GM15510 (cell line): ENCODE data around the gene DGUOK.

Experiments
- POLR2A ChIP-seq: IDR thresholded peaks from 3 replicates; pipeline ENCODE4 v1.6.1; 2011; ENCODE audit warnings: borderline replicate concordance; ENCODE audit not compliant: insufficient read length; ENCODE audit errors: extremely low read depth

The DGUOK gene

DNA sequence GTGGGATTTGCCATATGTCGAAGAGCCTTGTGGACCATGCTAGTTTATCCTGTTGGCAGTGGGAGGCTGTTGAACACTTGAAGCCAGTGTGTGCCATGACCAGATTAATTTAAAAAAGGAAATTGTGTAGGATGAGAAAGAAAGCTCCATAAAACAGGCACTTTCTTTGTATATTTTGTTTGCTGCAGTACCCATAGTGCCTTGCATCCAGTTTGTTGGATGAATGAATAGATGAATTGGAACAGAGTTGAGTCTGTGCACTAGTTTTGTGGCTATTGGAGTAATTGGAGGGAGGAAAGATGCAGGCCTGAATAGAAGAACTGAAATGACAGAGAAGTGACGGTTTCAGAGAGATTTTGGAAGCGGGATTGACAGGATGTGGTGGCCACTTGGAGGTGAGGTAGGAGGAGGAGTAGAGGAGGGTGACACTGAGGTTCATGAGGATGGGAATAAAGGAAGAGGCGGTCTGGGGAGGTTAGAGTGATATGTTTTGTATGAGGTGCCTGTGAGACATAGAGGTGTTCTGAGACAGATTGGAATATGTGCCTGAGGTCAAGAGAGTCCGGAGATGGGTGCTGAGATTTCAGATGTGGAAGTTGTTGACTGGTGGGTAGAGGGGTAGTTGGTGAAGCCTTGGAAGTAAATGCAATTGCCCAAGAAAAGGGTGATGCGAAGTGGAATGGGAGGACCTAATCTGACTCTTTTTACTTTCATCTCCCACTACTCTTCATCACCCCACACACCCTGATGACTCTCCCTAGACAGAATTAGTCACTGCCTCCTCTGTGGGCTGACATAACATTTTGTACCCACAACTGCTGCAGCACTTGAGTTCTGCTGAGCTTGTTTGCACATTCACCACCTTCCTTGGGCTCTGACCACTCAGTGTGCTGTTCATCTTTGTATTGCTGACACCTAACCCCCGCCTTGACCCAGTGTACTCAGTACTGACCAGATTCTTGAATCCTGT is 5.1 kb downstream of the DGUOK start:
- no peak for TF ChIP-seq POLR2A

- no peak for TF ChIP-seq POLR2A
Observed at GRCh38 chr2:73933194-73933593, 6.5 kb downstream of the DGUOK start.

DNA sequence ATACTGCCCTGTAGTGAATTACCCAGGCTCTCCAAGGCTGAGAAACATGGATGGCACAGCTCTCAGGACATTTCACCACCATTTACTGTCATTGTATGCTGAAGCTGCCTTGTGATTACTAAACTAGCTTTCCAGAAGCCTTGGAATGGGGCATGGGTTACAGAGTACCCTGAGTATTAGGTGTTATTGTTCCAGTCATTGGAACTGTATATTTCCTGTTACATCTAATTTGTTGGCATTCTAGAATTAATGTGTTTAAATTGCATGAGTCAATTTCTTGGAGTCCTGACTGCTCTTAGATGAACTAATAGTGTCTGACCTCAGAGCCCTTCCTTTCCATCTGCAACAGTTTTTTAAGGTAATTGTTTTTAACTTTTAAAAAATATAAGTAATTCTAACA is 9.0 kb downstream of the DGUOK start:
- TF ChIP-seq POLR2A: no peak

- no peak for TF ChIP-seq POLR2A
Observed at GRCh38 chr2:73937103-73937885, 10.6 kb downstream of the DGUOK start.

GRCh38 chr2:73937899-73938298 is 11.2 kb downstream of the DGUOK start:
- no peak for TF ChIP-seq POLR2A

- TF ChIP-seq POLR2A: no peak
Observed at GRCh38 chr2:73938718-73939352, 12.2 kb downstream of the DGUOK start.

DNA sequence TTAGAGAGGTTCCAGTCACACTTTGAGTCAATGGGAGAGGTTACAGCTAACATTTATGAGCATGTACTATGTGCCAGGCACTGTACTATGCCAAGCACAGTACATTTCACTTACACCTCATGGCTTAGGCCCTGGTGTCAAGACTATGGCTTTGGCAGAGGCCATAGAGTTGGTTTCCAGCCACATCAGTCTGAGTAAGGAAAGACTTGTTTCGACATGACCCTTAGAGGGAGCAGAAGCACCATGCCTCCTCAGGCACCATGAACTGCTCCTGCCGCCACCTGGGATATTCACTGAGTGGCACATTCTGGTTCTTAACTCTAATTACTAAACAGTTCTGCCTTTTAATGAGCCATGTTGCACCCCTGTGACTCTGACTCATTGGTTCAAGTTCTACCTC is 12.7 kb downstream of the DGUOK start:
- no peak for TF ChIP-seq POLR2A

GRCh38 chr2:73942664-73943063 is 16.0 kb downstream of the DGUOK start:
- no peak for TF ChIP-seq POLR2A

DNA sequence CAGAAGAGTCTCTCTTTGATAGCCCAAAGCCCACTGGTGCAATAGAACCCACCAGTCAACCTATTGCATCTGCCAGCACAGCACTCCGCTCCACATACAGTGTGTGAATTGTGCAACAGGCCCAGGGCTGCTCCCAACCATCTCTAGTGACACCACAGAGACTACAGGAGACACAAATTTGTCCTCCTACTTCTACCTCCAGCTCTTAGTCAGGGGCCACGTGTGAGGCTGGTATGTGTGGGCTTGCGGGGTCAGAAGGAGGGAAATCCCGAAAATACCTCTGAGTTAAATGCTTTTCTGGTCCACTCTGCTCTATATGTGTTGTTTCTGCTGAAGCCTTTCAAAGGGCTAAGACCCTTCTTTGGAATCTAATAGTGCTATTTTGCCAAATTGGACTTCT is 18.0 kb downstream of the DGUOK start:
- no peak for TF ChIP-seq POLR2A

DNA sequence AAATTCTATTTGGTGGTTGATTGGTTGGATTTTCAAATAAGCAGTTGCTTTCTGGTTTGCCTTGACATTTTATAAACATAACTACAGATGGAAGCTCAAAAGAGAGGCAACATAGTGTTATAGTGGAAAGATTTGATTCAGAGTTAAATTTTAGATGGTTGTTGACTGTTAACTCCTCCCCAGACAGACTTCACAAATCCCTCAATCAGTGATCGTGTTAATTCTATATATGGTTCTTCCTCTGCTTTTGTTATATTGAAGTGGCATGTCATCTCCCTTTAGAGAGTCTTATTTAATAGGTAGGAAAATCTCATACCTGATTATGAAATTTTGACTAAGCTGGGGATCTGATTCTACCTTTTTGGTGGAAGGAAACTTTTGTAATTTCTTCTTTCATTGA is 19.5 kb downstream of the DGUOK start:
- no peak for TF ChIP-seq POLR2A

- no peak for TF ChIP-seq POLR2A
Observed at GRCh38 chr2:73946666-73947065, 20.0 kb downstream of the DGUOK start.

DNA sequence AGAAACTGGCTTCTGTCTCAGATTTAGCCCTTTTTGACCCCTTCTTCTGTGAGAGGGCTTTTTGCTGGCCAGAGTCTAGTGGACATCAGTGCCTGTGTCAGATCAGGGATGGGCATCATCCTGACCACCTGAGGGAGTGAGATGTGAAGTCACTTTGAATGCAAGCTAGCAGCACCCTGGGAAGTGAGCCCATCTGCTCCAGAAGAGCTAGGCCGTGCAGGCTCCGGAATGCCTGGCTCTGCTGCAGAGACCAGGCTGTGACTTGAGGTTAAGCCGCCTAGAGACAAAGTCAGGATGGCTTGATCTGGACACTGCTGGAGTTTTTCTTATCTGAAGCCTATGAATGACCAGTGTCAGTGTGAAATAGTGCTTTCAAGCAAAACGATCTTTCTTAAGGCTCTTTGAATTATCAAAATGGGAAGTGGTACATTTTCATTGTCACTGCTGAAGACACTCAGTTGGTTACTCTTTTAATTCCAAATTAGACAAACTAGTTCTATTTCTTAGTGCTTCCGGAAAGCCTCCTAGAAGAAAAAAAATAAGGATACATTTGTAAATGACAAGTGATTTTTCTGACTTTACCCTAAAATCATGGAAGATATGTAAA is 20.8 kb downstream of the DGUOK start:
- no peak for TF ChIP-seq POLR2A

DNA sequence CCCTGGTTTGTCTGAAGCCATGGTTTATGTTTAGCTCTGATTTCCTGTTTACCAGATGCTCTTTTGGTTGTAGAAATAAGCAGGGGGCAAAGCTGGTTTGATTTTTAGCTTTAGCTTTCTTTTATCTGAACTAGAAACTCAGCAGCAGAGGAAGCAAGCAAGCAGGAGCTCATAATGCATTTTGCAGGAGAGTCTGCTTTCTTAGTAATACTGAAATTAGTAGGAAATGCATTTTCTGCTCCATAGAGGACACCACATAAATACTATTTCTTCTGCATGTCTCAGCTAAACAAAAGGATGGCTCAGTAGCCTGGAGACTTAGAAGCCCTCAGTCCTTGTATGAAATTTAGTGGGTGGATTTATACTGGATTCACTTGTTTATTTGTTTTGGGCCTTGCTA is 23.1 kb downstream of the DGUOK start:
- no peak for TF ChIP-seq POLR2A

- TF ChIP-seq POLR2A: no peak
Observed at GRCh38 chr2:73952499-73953446, 26.1 kb downstream of the DGUOK start.

DNA sequence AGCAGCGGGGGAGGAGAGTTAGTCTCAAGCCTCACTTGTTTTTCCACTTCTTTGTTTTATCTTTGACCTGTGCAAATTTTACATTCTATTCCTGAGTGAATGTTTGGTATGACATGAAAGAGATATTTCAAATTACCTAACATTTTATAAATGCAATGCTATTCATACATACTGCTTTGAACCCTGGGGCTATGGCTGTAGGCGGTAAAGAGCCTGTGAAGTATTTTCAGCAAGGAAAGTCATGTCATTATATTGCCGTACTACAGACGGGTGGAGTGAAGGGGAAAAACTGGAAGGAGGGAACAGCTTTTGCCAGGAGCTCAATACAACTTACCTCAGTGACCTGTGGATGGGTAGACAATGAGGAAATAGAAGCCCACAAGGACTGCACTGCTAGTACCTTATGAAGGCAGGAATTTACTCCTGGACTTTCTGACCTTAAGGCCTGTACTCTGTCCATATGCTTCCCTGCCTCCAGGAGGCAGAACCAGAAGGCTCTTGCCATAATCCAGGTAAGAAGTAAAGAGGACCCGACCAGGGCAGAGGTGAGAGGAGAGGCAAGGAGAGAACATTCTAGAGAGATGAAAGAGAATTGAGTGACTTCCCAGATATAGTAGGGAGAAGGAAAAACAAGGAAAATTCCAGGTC is 29.7 kb downstream of the DGUOK start:
- no peak for TF ChIP-seq POLR2A
